SH-SY5Y (cell line): ENCODE results near the gene NEIL3.

Experiments used
- GATA2 ChIP-seq: IDR thresholded peaks from 2 replicates; pipeline ENCODE4 v1.6.1; 2011; ENCODE audit warnings: mild to moderate bottlenecking, low read depth, low read length
- GATA3 ChIP-seq: IDR thresholded peaks from 2 replicates; pipeline ENCODE4 v1.6.1; 2011; ENCODE audit warnings: low read depth, mild to moderate bottlenecking, low read length, moderate library complexity

- TF ChIP-seq GATA2: no peak
- TF ChIP-seq GATA3: no peak
Measured at GRCh38 chr4:177293208-177294033, 16.3 kb upstream of the NEIL3 start.
